H1 (cell line): ENCODE measurements around the gene CITED4. TPM values are rescaled to one million over a fixed set of nuclear protein-coding genes. Genes with fewer than 3 reads are reported as not detected.

ENCODE experiments used
- CTCF ChIA-PET: fragments of 300-600 bp; sonication (Branson Sonifier 250); formaldehyde crosslinking; loops from one replicate; lab custom pipeline; 2021; ENCODE audit not compliant: partially characterized antibody; lab: Charles Lee
- POLR2A ChIA-PET: fragments of 300-600 bp; sonication (Branson Sonifier 250); formaldehyde crosslinking; loops from one replicate; lab custom pipeline; 2021; ENCODE audit warnings: inconsistent platforms; ENCODE audit not compliant: partially characterized antibody; lab: Charles Lee
- DNase-seq, 2 experiments: peaks; one replicate each; pipeline versions ENCODE4 v3.0.0 to v3.0.0-alpha.2; 2010 to 2022; ENCODE audit warnings: low spot score in 2 of 2, low read depth in 1 of 2, mixed read lengths in 1 of 2
- FAIRE-seq: peaks from 2 replicates; lab custom pipeline; 2011; peaks lifted over from hg19 to GRCh38; lab: Jason Lieb, UNC
- H2AFZ ChIP-seq: 2 replicates; pipeline ENCODE4 v1.8.1; 2012; ENCODE audit warnings: low read length, inconsistent platforms
- H2AK5ac ChIP-seq: 2 replicates; pipeline ENCODE4 v1.6.1; 2013; ENCODE audit warnings: low read depth, low read length
- H2BK120ac ChIP-seq: replicated peaks from 2 replicates; pipeline ENCODE3; 2013; ENCODE audit warnings: low read depth, low read length, inconsistent platforms
- H2BK12ac ChIP-seq: 2 replicates; pipeline ENCODE4 v1.6.1; 2013; ENCODE audit warnings: low read depth, low read length
- H2BK15ac ChIP-seq: 2 replicates; pipeline ENCODE4 v1.6.1; 2013; ENCODE audit warnings: low read length
- H2BK20ac ChIP-seq: 2 replicates; pipeline ENCODE4 v1.6.1; 2013; ENCODE audit warnings: low read length
- H2BK5ac ChIP-seq: 2 replicates; pipeline ENCODE4 v1.6.1; 2013; ENCODE audit warnings: low read depth, low read length
- H3K14ac ChIP-seq: 2 replicates; pipeline ENCODE4 v1.6.1; 2013; ENCODE audit warnings: inconsistent platforms; ENCODE audit not compliant: insufficient read length
- H3K18ac ChIP-seq: 2 replicates; pipeline ENCODE4 v1.6.1; 2013; ENCODE audit warnings: low read length; ENCODE audit errors: extremely low read depth
- H3K23ac ChIP-seq: 2 replicates; pipeline ENCODE4 v1.6.1; 2013; ENCODE audit warnings: inconsistent platforms; ENCODE audit not compliant: insufficient read length
- H3K23me2 ChIP-seq: 2 replicates; pipeline ENCODE4 v1.6.1; 2013; ENCODE audit warnings: low read depth, low read length
- H3K27ac ChIP-seq: 2 replicates; pipeline ENCODE4 v1.6.1; 2011; ENCODE audit warnings: low read depth, low read length, inconsistent platforms
- H3K27me3 ChIP-seq, 4 experiments: replicated peaks in 1 of 4; 1 replicate in 1 of 4; 2 replicates in 3 of 4; pipeline versions ENCODE4 v1.6.1 to v1.8.1; 2011 to 2013; ENCODE audit warnings: low read length in 3 of 4, mild to moderate bottlenecking in 3 of 4, inconsistent platforms in 2 of 4, mixed read lengths in 2 of 4, moderate library complexity in 1 of 4; ENCODE audit not compliant: control insufficient read depth in 3 of 4, insufficient read depth in 3 of 4; ENCODE audit errors: extremely low read depth in 1 of 4
- H3K36me3 ChIP-seq, 4 experiments: 2 replicates each; pipeline versions ENCODE4 v1.6.1 to v1.8.1; 2011 to 2013; ENCODE audit warnings: mild to moderate bottlenecking in 4 of 4, low read length in 3 of 4, moderate library complexity in 2 of 4, control low read depth in 1 of 4, inconsistent platforms in 1 of 4; ENCODE audit not compliant: insufficient read depth in 4 of 4, control insufficient read depth in 2 of 4
- H3K4ac ChIP-seq: replicated peaks from 2 replicates; pipeline ENCODE3; 2013; ENCODE audit warnings: low read length, low read depth, mixed read lengths, inconsistent platforms; ENCODE audit not compliant: insufficient read length
- H3K4me1 ChIP-seq, 4 experiments: replicated peaks in 1 of 4; 1 replicate in 1 of 4; 2 replicates in 3 of 4; pipeline versions ENCODE4 v1.6.1 to v1.8.1; 2011 to 2013; ENCODE audit warnings: low read length in 3 of 4, inconsistent platforms in 2 of 4, mixed read lengths in 1 of 4; ENCODE audit not compliant: insufficient read depth in 4 of 4, control insufficient read depth in 3 of 4
- H3K4me2 ChIP-seq, 2 experiments: 2 replicates each; pipeline versions ENCODE4 v1.6.1 to v1.8.1; 2011 to 2013; ENCODE audit warnings: low read depth in 2 of 2, low read length in 2 of 2, control low read depth in 1 of 2, inconsistent platforms in 1 of 2, mild to moderate bottlenecking in 1 of 2; ENCODE audit not compliant: insufficient read depth in 1 of 2
- H3K4me3 ChIP-seq, 4 experiments: fragments of 200-600, 300-600 bp in 1 of 4; sonication (generic), shearing (Covaris generic), sonication (Bioruptor Twin) in 1 of 4; 2 replicates each; pipeline versions ENCODE4 v1.5.1 to v1.8.1; 2011 to 2016; ENCODE audit warnings: low read length in 4 of 4, low read depth in 3 of 4, control low read depth in 2 of 4, inconsistent platforms in 2 of 4, mild to moderate bottlenecking in 2 of 4, mixed read lengths in 1 of 4, moderate library complexity in 1 of 4; ENCODE audit not compliant: insufficient read depth in 2 of 4; ENCODE audit errors: extremely low read depth in 1 of 4
- H3K56ac ChIP-seq: replicated peaks from 2 replicates; pipeline ENCODE3; 2013; ENCODE audit warnings: low read depth, mild to moderate bottlenecking, mixed read lengths, low read length, inconsistent platforms; ENCODE audit not compliant: insufficient read length
- H3K79me1 ChIP-seq: 2 replicates; pipeline ENCODE4 v1.6.1; 2013; ENCODE audit warnings: low read depth, low read length, control low read depth
- H3K79me2 ChIP-seq, 2 experiments: 2 replicates each; pipeline versions ENCODE4 v1.6.1 to v1.8.1; 2012 to 2013; ENCODE audit warnings: low read length in 2 of 2, mild to moderate bottlenecking in 2 of 2, inconsistent platforms in 1 of 2; ENCODE audit not compliant: insufficient read depth in 2 of 2, control insufficient read depth in 1 of 2
- H3K9ac ChIP-seq, 4 experiments: replicated peaks in 1 of 4; 1 replicate in 1 of 4; 2 replicates in 3 of 4; pipeline versions ENCODE4 v1.6.1 to v1.8.1; 2011 to 2013; ENCODE audit warnings: low read depth in 3 of 4, low read length in 3 of 4, control low read depth in 2 of 4, mild to moderate bottlenecking in 2 of 4, moderate library complexity in 2 of 4, inconsistent platforms in 1 of 4; ENCODE audit errors: extremely low read depth in 1 of 4
- H3K9me3 ChIP-seq, 2 experiments: 2 replicates each; pipeline versions ENCODE4 v1.6.1 to v1.8.1; 2012 to 2013; ENCODE audit warnings: mild to moderate bottlenecking in 2 of 2, moderate library complexity in 2 of 2, control low read depth in 1 of 2, inconsistent platforms in 1 of 2, low read depth in 1 of 2, low read length in 1 of 2, mixed read lengths in 1 of 2; ENCODE audit not compliant: insufficient read depth in 2 of 2
- H4K20me1 ChIP-seq, 2 experiments: replicated peaks in 1 of 2; 2 replicates each; pipeline versions ENCODE3 to v1.8.1; 2011 to 2013; ENCODE audit warnings: inconsistent platforms in 2 of 2, low read length in 2 of 2, mild to moderate bottlenecking in 1 of 2; ENCODE audit not compliant: insufficient read depth in 2 of 2, control insufficient read depth in 1 of 2
- H4K5ac ChIP-seq: 2 replicates; pipeline ENCODE4 v1.6.1; 2013; ENCODE audit warnings: low read length, low read depth, mixed read lengths, inconsistent platforms; ENCODE audit not compliant: insufficient read length
- H4K8ac ChIP-seq: 2 replicates; pipeline ENCODE4 v1.8.0; 2013; ENCODE audit warnings: mild to moderate bottlenecking, moderate library complexity, low read length, inconsistent platforms; ENCODE audit not compliant: insufficient read depth; ENCODE audit errors: extremely low read depth
- H4K91ac ChIP-seq: replicated peaks from 2 replicates; pipeline ENCODE3; 2013; ENCODE audit warnings: low read length, mixed read lengths, inconsistent platforms; ENCODE audit not compliant: insufficient read length
- CTBP2 ChIP-seq: IDR thresholded peaks from 2 replicates; pipeline ENCODE4 v1.7.0; 2011; ENCODE audit warnings: borderline replicate concordance, mild to moderate bottlenecking, moderate library complexity, mixed read lengths, low read length; ENCODE audit not compliant: insufficient read depth, insufficient read length
- GTF2F1 ChIP-seq: IDR thresholded peaks from 2 replicates; pipeline ENCODE4 v1.6.1; 2012; ENCODE audit warnings: low read depth, low read length, improper control_type of control experiment, borderline replicate concordance
- MAX ChIP-seq: IDR thresholded peaks from 2 replicates; pipeline ENCODE4 v1.6.1; 2012; ENCODE audit warnings: inconsistent platforms
- RAD21 ChIP-seq, 2 experiments: IDR thresholded peaks in 1 of 2; conservative IDR thresholded peaks in 1 of 2; 2 replicates each; pipeline ENCODE4 v1.6.1; 2011; ENCODE audit warnings: low read depth in 2 of 2, low read length in 2 of 2, improper control_type of control experiment in 1 of 2, inconsistent platforms in 1 of 2, mild to moderate bottlenecking in 1 of 2, moderate library complexity in 1 of 2
- RNF2 ChIP-seq: fragments of 200-900, 300-1000 bp; sonication (generic); IDR thresholded peaks from 2 replicates; pipeline ENCODE4 v1.7.1; 2016; ENCODE audit warnings: borderline replicate concordance, low read depth, mild to moderate bottlenecking, antibody characterized with exemption, low read length; ENCODE audit not compliant: poor library complexity, severe bottlenecking; ENCODE audit errors: missing control alignments
- SRF ChIP-seq: IDR thresholded peaks from 2 replicates; pipeline ENCODE4 v1.6.1; 2011; ENCODE audit warnings: mild to moderate bottlenecking, low read depth, low read length, moderate library complexity
- ZNF274 ChIP-seq: IDR thresholded peaks from 2 replicates; pipeline ENCODE4 v1.7.0; 2012; ENCODE audit warnings: low read length, borderline replicate concordance; ENCODE audit errors: extremely low read depth
- polyA plus RNA-seq, 7 experiments: library from polyadenylated mRNA; depleted of rRNA in 3 of 7; stranded (reverse) in 5 of 7; unstranded in 2 of 7; fragments of >200 nt in 5 of 7; fragments of 200-250 nt in 2 of 7; gene quantifications; 1 replicate in 5 of 7; 2 replicates in 1 of 7; 4 replicates in 1 of 7; pipeline versions ENCODE4 v1.2.1 to v1.2.3, GENCODE V29; 2011 to 2013; ENCODE audit warnings: missing spikeins in 2 of 7, mixed read lengths in 2 of 7
- total RNA-seq: library from RNA; stranded (reverse); fragmentation: NEBNext Ultra II Directional; extraction: Animal tissue kit (Norgen Biotek cat#: 25700); gene quantifications from 2 replicates; pipeline ENCODE4 v1.2.1, GENCODE V29; 2021

The CITED4 gene
- total and polyA plus RNA-seq, 2 of the 8 experiments (the other 6 are each of a cell fraction or from before 2014, with no cell fraction given): 5.4 to 16.3 TPM

GRCh38 chr1:40894455-40894854 lies 32.3 kb upstream of the CITED4 start:
- Histone ChIP-seq H2BK5ac (no peak overlapping the region), H3K79me2 (no peaks in the 10 kb centered on the region), H3K4me3 (no peak overlapping the region), H3K4ac (no peak overlapping the region), H3K18ac (no peak overlapping the region), H3K9me3 (peaks cover 15% of the 10 kb centered on the region in 2 experiments; a peak in 3 of 4 replicates), H4K8ac (no peak overlapping the region), H2AK5ac (no peak overlapping the region), H2BK120ac (no peak overlapping the region), H3K4me2 (no peak overlapping the region), H3K23me2 (no peaks in the 10 kb centered on the region), H2BK12ac (no peak overlapping the region), H3K56ac (no peak overlapping the region), H4K20me1 (no peaks in the 10 kb centered on the region), H4K91ac (no peak overlapping the region), H3K36me3 (no peaks in the 10 kb centered on the region), H3K14ac (no peak overlapping the region), H3K9ac (no peak overlapping the region), H2BK20ac (no peak overlapping the region)
- POLR2A ChIA-PET: no interaction called here
- CTCF ChIA-PET: interaction anchor here (0.6 to 1.2 kb wide), 2 partner anchors 51 to 776 kb away, joined by 3 read pairs; no protein-coding TSS in a partner anchor
- FAIRE-seq: no peak
- TF ChIP-seq RNF2: no peak
- no peak for TF ChIP-seq SRF
- TF ChIP-seq GTF2F1: no peak
- no peak for TF ChIP-seq RAD21 (IDR thresholded peaks at IDR 0.05 in 1 of 2, conservative IDR thresholded peaks at IDR 0.05 in 1 of 2; ENCODE audit: low read depth in 2 of 2, low read length in 2 of 2)
- TF ChIP-seq ZNF274: no peak
- TF ChIP-seq MAX: no peak
- TF ChIP-seq CTBP2: no peak
- TF ChIP-seq, all 59 proteins: peak for 0
- Histone ChIP-seq H3K27me3 (no peaks in the 10 kb centered on the region), H3K23ac (no peak overlapping the region), H2BK15ac (no peak overlapping the region), H3K79me1 (no peaks in the 10 kb centered on the region), H4K5ac (no peak overlapping the region), H2AFZ (no peak overlapping the region), H3K4me1 (peaks cover 0 to 5% (median 0%) of the 10 kb centered on the region in 4 experiments; a peak in 3 of 7 replicates), H3K27ac (no peak overlapping the region)
- no peak for DNase-seq
